Measurements from ENCODE around the gene AVPR1B. TPM values are rescaled to one million over a fixed set of nuclear protein-coding genes. Genes with fewer than 3 reads are reported as not detected.

AVPR1B gene
- total and polyA plus RNA-seq, 8 donors: 0.29 to 1.3 (median 0.80) TPM; not detected in 4

GRCh38 chr1:206143537-206144172 lies 26.5 kb upstream of the AVPR1B start:
- DNase-seq: no peak
- H3K36me3 ChIP-seq: no peaks in the 10 kb centered on the region
- no peak overlapping the region for H3K27ac ChIP-seq
- H3K27me3 ChIP-seq: peaks cover 0 to 4% (median 0%) of the 10 kb centered on the region in 3 donors
- intact Hi-C loops (cut with DNase I; ENCODE audit: low total_unique reads): no loop called here
- no peak overlapping the region for H3K4me3 ChIP-seq
- no peaks in the 10 kb centered on the region for H3K4me1 ChIP-seq
- TF ChIP-seq CTCF (IDR thresholded peaks at IDR 0.05) (no peak), POLR2A (IDR thresholded peaks at IDR 0.05) (no peak), EP300 (IDR thresholded peaks at IDR 0.05) (no peak), POLR2AphosphoS5 (IDR thresholded peaks at IDR 0.05) (no peak)
- 82 to 91% (median 87%) methylated on average over 15 of the region's 15 CpGs for WGBS, 5 donors
- H3K9me3 ChIP-seq: no peaks in the 10 kb centered on the region

- Histone ChIP-seq H3K4me3 (no peak overlapping the region), H3K27me3 (peaks cover 0 to 4% (median 0%) of the 10 kb centered on the region in 3 donors), H3K36me3 (no peaks in the 10 kb centered on the region), H3K4me1 (no peaks in the 10 kb centered on the region), H3K9me3 (no peaks in the 10 kb centered on the region), H3K27ac (no peak overlapping the region)
- DNase-seq: no peak
- intact Hi-C loops (cut with DNase I; ENCODE audit: low total_unique reads): no loop called here
- no peak for TF ChIP-seq POLR2AphosphoS5 (IDR thresholded peaks at IDR 0.05)
- no peak for TF ChIP-seq POLR2A (IDR thresholded peaks at IDR 0.05)
- no peak for TF ChIP-seq CTCF (IDR thresholded peaks at IDR 0.05)
- TF ChIP-seq EP300 (IDR thresholded peaks at IDR 0.05): no peak
- WGBS, 5 donors: 69 to 84% (median 79%) methylated on average over 2 of the region's 2 CpGs
These were observed 25.6 kb upstream of the AVPR1B start for GRCh38 chr1:206142770-206143169.

- no peak for TF ChIP-seq CTCF (IDR thresholded peaks at IDR 0.05)
- no peak for TF ChIP-seq EP300 (IDR thresholded peaks at IDR 0.05)
- TF ChIP-seq POLR2AphosphoS5 (IDR thresholded peaks at IDR 0.05): no peak
- TF ChIP-seq POLR2A (IDR thresholded peaks at IDR 0.05): no peak
- no peak overlapping the region for H3K4me3 ChIP-seq
- 79 to 89% (median 82%) methylated on average over 3 of the region's 3 CpGs for WGBS, 5 donors
- no peak overlapping the region for H3K27ac ChIP-seq
- DNase-seq: peak in 1 of 2 donors; percentile 36
- intact Hi-C loops (cut with DNase I; ENCODE audit: low total_unique reads): no loop called here
- H3K36me3 ChIP-seq: no peaks in the 10 kb centered on the region
- H3K27me3 ChIP-seq: peaks cover 0 to 4% (median 0%) of the 10 kb centered on the region in 3 donors
- H3K4me1 ChIP-seq: no peaks in the 10 kb centered on the region
- no peaks in the 10 kb centered on the region for H3K9me3 ChIP-seq
These were observed 24.8 kb upstream of the AVPR1B start for GRCh38 chr1:206142011-206142410.

- intact Hi-C loops (cut with DNase I; ENCODE audit: low total_unique reads): no loop called here
- Histone ChIP-seq H3K27me3 (peaks cover 0 to under 1% (median 0%) of the 10 kb centered on the region in 3 donors), H3K27ac (no peak overlapping the region), H3K9me3 (no peaks in the 10 kb centered on the region), H3K36me3 (no peaks in the 10 kb centered on the region), H3K4me1 (no peaks in the 10 kb centered on the region), H3K4me3 (no peak overlapping the region)
- WGBS, 5 donors: 20 to 38% (median 29%) methylated on average over 2 of the region's 2 CpGs
- no peak for DNase-seq
- TF ChIP-seq POLR2AphosphoS5 (IDR thresholded peaks at IDR 0.05) (no peak), CTCF (IDR thresholded peaks at IDR 0.05) (no peak), EP300 (IDR thresholded peaks at IDR 0.05) (no peak), POLR2A (IDR thresholded peaks at IDR 0.05) (no peak)
These were observed 19.1 kb upstream of the AVPR1B start for GRCh38 chr1:206136241-206136640.

Measured in stomach (tissue), 9 donors.